ENCODE results near the gene PARVA.

DNA sequence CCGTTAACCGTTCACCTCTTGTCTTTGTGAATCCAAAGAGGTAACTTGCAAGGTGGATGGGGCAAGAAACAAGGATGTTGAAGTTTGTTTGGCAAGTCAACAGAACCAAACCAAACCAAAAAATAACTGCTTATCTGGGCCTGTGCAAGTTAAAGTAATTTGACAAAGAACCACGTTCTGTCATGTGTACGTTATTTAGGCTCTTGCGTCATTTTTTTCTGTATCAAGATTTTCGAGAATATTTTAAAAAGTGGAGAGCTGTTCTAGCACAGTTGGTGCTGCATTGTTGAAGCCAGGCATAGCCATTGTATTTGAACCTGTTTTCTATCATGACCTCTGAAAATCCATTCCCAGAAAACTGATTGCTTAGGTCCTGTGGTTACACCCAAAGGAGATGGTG is 55.1 kb downstream of the PARVA start:
- TF ChIP-seq, protein P1, sequence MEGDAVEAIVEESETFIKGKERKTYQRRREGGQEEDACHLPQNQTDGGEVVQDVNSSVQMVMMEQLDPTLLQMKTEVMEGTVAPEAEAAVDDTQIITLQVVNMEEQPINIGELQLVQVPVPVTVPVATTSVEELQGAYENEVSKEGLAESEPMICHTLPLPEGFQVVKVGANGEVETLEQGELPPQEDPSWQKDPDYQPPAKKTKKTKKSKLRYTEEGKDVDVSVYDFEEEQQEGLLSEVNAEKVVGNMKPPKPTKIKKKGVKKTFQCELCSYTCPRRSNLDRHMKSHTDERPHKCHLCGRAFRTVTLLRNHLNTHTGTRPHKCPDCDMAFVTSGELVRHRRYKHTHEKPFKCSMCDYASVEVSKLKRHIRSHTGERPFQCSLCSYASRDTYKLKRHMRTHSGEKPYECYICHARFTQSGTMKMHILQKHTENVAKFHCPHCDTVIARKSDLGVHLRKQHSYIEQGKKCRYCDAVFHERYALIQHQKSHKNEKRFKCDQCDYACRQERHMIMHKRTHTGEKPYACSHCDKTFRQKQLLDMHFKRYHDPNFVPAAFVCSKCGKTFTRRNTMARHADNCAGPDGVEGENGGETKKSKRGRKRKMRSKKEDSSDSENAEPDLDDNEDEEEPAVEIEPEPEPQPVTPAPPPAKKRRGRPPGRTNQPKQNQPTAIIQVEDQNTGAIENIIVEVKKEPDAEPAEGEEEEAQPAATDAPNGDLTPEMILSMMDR (IDR thresholded peaks at IDR 0.05), result no peak
- TF ChIP-seq POLR2A (IDR thresholded peaks at IDR 0.05), result no peak
